ENCODE results near the gene MCHR1.

The MCHR1 gene

GRCh38 chr22:40648386-40648785, 30.9 kb upstream of the MCHR1 start:
- H3K4me2 ChIP-seq (ENCODE audit: low read length) = no peak overlapping the region
- H3K27me3 ChIP-seq (ENCODE audit: control insufficient read depth, low read length) = peaks cover 4% of the 10 kb centered on the region; the same call in 1 of the 2 replicates
- no peaks in the 10 kb centered on the region for H3K9me3 ChIP-seq (ENCODE audit: control insufficient read depth, insufficient read depth, low read length)
- TF ChIP-seq EZH2phosphoT487 (IDR thresholded peaks at IDR 0.05; ENCODE audit: borderline replicate concordance, low read length) (no peak), CTCF (IDR thresholded peaks at IDR 0.05; ENCODE audit: low read depth, low read length, poor library complexity, severe bottlenecking) (no peak)
- H3K9me2 ChIP-seq (replicated peaks; ENCODE audit: control insufficient read depth, low read length) = no peaks in the 10 kb centered on the region
- no peak overlapping the region for H3K27ac ChIP-seq (ENCODE audit: low read depth, low read length)
- H3K4me3 ChIP-seq (ENCODE audit: low read length) = no peak overlapping the region
- H3K79me2 ChIP-seq (ENCODE audit: control insufficient read depth, low read length) = no peaks in the 10 kb centered on the region
- no peaks in the 10 kb centered on the region; the same call in 1 of the 2 replicates for H3F3A ChIP-seq (ENCODE audit: control insufficient read depth, insufficient read depth)
- no peaks in the 10 kb centered on the region for H3K36me3 ChIP-seq (ENCODE audit: control insufficient read depth, low read length)
- no peaks in the 10 kb centered on the region for H4K20me1 ChIP-seq (ENCODE audit: control insufficient read depth, insufficient read depth, low read depth, low read length)
- peaks cover 17% of the 10 kb centered on the region for H3K4me1 ChIP-seq (ENCODE audit: control insufficient read depth, low read length)

GRCh38 chr22:40651057-40651456, 28.2 kb upstream of the MCHR1 start:
- no peaks in the 10 kb centered on the region; the same call in 1 of the 2 replicates for H3F3A ChIP-seq (ENCODE audit: control insufficient read depth, insufficient read depth)
- H3K36me3 ChIP-seq (ENCODE audit: control insufficient read depth, low read length) = no peaks in the 10 kb centered on the region
- H3K4me2 ChIP-seq (ENCODE audit: low read length) = no peak overlapping the region
- TF ChIP-seq CTCF (IDR thresholded peaks at IDR 0.05; ENCODE audit: low read depth, low read length, poor library complexity, severe bottlenecking) (no peak), EZH2phosphoT487 (IDR thresholded peaks at IDR 0.05; ENCODE audit: borderline replicate concordance, low read length) (no peak)
- H4K20me1 ChIP-seq (ENCODE audit: control insufficient read depth, insufficient read depth, low read depth, low read length) = no peaks in the 10 kb centered on the region
- H3K79me2 ChIP-seq (ENCODE audit: control insufficient read depth, low read length) = no peaks in the 10 kb centered on the region
- H3K4me1 ChIP-seq (ENCODE audit: control insufficient read depth, low read length) = peaks cover 16% of the 10 kb centered on the region
- no peaks in the 10 kb centered on the region for H3K9me3 ChIP-seq (ENCODE audit: control insufficient read depth, insufficient read depth, low read length)
- H3K27me3 ChIP-seq (ENCODE audit: control insufficient read depth, low read length) = peaks cover 4% of the 10 kb centered on the region; the same call in 1 of the 2 replicates
- H3K9me2 ChIP-seq (replicated peaks; ENCODE audit: control insufficient read depth, low read length) = no peaks in the 10 kb centered on the region
- no peak overlapping the region for H3K27ac ChIP-seq (ENCODE audit: low read depth, low read length)
- H3K4me3 ChIP-seq (ENCODE audit: low read length) = no peak overlapping the region

- H3K9me2 ChIP-seq (replicated peaks; ENCODE audit: control insufficient read depth, low read length) = no peaks in the 10 kb centered on the region
- no peaks in the 10 kb centered on the region for H3K36me3 ChIP-seq (ENCODE audit: control insufficient read depth, low read length)
- no peaks in the 10 kb centered on the region for H3K9me3 ChIP-seq (ENCODE audit: control insufficient read depth, insufficient read depth, low read length)
- no peaks in the 10 kb centered on the region for H3K79me2 ChIP-seq (ENCODE audit: control insufficient read depth, low read length)
- peaks cover 4% of the 10 kb centered on the region; the same call in 1 of the 2 replicates for H3K27me3 ChIP-seq (ENCODE audit: control insufficient read depth, low read length)
- no peak overlapping the region for H3K4me3 ChIP-seq (ENCODE audit: low read length)
- peaks cover 10% of the 10 kb centered on the region for H3K4me1 ChIP-seq (ENCODE audit: control insufficient read depth, low read length)
- TF ChIP-seq CTCF (IDR thresholded peaks at IDR 0.05; ENCODE audit: low read depth, low read length, poor library complexity, severe bottlenecking) (no peak), EZH2phosphoT487 (IDR thresholded peaks at IDR 0.05; ENCODE audit: borderline replicate concordance, low read length) (no peak)
- no peaks in the 10 kb centered on the region; the same call in 1 of the 2 replicates for H3F3A ChIP-seq (ENCODE audit: control insufficient read depth, insufficient read depth)
- H4K20me1 ChIP-seq (ENCODE audit: control insufficient read depth, insufficient read depth, low read depth, low read length) = no peaks in the 10 kb centered on the region
- H3K4me2 ChIP-seq (ENCODE audit: low read length) = no peak overlapping the region
- H3K27ac ChIP-seq (ENCODE audit: low read depth, low read length) = no peak overlapping the region
Observed at GRCh38 chr22:40651563-40652501, 27.5 kb upstream of the MCHR1 start.

Data from DOHH2 (cell line).